ENCODE measurements around the gene LCE3B. TPM values are rescaled to one million over a fixed set of nuclear protein-coding genes. Genes with fewer than 3 reads are reported as not detected.
"Not testable (repeated sequence)": the region's sequence is repeated elsewhere in the genome, so short reads cannot be mapped to it uniquely, and the experiment has no call there.

LCE3B gene
- total RNA-seq, result not detected in 2 replicates

DNA sequence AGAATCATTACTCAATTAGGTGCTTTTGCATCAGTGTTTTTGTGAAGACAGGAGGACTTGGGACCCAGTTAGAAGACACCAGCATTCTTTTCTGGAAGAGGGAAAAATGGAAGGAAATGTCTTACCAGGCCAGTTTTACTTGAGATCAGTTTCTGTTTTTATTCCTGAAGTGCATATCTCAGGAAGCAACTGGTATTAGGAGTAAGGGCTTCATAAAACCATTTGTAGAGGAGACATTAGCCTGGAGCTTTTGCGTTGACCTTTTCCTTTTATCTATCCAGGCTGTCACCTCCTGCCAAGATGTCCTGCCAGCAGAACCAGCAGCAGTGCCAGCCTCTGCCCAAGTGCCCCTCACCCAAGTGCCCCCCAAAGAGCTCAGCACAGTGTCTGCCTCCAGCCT is at the start of gene LCE3B:
Gene LCE3B (plus strand): TSS at position 301 of the 400 bp plus-strand sequence. CDS start 0 bp downstream, at position 301.
- no peak within 1 kb of the TSS for H3K4me3 ChIP-seq (ENCODE audit: low read depth, low read length)
- DNase-seq (ENCODE audit: low read depth), result no peak
- no peak for TF ChIP-seq CTCF (IDR thresholded peaks at IDR 0.05; ENCODE audit: insufficient read depth, low read depth, low read length)

- DNase-seq (ENCODE audit: low read depth), result no peak
- TF ChIP-seq CTCF (IDR thresholded peaks at IDR 0.05; ENCODE audit: insufficient read depth, low read depth, low read length), result no peak
Observed at GRCh38 chr1:152565115-152565514, 48.5 kb upstream of the LCE3B start.

DNA sequence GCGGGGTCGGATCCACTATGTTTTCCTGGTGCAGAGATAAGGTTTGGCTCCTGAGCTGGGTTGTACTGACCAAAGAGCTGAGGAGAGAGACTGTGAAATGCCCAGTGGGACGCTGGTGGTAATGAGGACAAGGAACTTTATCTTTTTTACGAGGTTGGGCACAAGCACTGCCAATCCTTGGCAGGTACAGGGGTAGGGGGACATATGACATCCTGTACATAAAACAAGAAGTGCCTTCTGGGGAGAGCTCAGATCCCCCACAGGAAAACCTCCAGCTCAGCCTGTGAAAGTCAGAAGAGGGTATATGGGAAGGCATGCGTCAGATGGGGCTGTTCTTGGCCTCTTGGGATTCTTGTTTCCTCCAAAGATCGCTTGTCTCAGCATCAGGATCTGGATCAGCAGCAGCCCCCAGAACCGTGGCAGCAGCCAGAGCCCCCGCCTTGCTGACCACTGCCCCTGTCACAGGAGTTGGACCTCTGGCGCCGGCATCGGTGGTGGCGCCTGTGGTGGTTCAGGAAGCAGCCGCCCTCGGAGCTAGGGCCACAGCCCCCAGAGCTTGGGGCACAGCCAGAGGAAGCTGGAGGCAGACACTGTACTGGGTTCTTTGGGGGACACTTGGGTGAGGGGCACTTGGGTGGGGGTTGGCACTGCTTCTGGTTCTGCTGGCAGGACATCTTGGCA is 47.9 kb upstream of the LCE3B start:
- TF ChIP-seq CTCF (IDR thresholded peaks at IDR 0.05; ENCODE audit: insufficient read depth, low read depth, low read length), result no peak
- DNase-seq (ENCODE audit: low read depth), result no peak
- no peak overlapping the region for H3K4me3 ChIP-seq (ENCODE audit: low read depth, low read length)

More at GRCh38 chr1:152565115-152565514, 48.5 kb upstream of the LCE3B start:
- H3K4me3 ChIP-seq (ENCODE audit: low read depth, low read length), result no peak overlapping the region

DNA sequence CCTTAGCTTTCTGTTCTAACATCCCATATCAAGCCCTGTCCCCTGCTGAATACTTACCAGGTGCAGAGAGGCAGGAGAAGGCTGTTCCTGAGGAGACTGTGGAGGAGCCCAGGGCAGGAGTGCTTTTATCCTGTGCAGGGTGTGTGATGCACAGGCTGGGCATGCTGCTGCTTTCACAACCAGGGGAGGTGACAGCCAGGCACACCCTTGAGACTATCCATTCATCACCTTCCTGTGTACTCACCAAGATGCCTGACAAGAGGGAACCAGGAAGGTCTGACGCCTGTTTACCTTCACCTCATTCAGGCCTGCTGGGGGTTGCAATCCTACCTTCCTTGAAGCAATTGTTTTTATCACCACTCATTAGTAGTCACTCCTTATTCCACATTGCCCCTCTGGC is 46.9 kb upstream of the LCE3B start, which contains the start of gene LCE3E:
Gene LCE3E (minus strand): TSS at position 100 of the 400 bp plus-strand sequence. CDS start 572 bp downstream, outside the sequence.
- no peak within 1 kb of the TSS for H3K4me3 ChIP-seq (ENCODE audit: low read depth, low read length)
- no peak for TF ChIP-seq CTCF (IDR thresholded peaks at IDR 0.05; ENCODE audit: insufficient read depth, low read depth, low read length)
- DNase-seq (ENCODE audit: low read depth), result no peak

DNA sequence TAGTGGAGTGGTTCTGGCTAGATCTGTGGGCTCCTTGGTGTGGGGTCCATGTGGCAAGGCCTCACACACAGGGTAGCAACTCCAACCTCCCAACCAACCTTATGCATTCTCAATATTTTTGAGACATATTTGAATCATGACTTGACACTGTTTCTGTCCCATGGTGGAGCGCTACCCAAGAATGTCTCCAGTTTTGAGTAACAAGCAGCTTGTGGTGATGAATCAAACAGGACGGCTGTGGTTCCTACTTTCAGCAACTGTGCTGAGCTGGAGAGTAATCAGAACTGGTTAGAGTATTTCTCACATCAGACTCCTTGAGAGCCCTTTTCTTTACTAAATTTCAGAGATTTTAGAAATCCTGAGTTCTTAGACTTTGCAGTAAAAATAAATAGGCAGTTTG is 36.4 kb upstream of the LCE3B start:
- TF ChIP-seq CTCF (IDR thresholded peaks at IDR 0.05; ENCODE audit: insufficient read depth, low read depth, low read length), result no peak
- H3K4me3 ChIP-seq (ENCODE audit: low read depth, low read length), result no peak overlapping the region
- no peak for DNase-seq (ENCODE audit: low read depth)

- H3K4me3 ChIP-seq (ENCODE audit: low read depth, low read length); DNase-seq (ENCODE audit: low read depth): not testable (repeated sequence)
Observed at GRCh38 chr1:152579526-152579925, 34.1 kb upstream of the LCE3B start.

DNA sequence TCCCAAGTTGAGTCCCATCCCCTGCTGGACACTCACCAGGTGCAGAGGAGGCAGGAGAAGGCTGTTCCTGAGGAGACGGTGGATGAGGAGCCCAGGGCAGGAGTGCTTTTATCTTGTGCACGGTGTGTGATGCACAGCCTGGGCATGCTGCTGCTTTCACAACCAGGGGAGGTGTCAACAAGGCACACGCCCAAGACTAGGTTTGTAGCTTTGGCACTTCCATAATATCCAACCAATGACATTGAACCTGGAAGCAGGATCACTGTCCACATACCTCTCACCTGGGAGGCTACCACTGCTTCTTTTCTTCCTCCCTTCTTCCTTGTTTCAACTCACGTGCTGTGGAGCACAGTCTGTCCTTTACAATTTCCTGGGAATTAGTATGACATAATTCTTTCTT is 33.2 kb upstream of the LCE3B start, which contains the start of gene LCE3D:
Gene LCE3D (minus strand): TSS at position 84 of the 400 bp plus-strand sequence. CDS start 580 bp downstream, outside the sequence.
- DNase-seq (ENCODE audit: low read depth), result no peak
- H3K4me3 ChIP-seq (ENCODE audit: low read depth, low read length), result no peak within 1 kb of the TSS
- no peak for TF ChIP-seq CTCF (IDR thresholded peaks at IDR 0.05; ENCODE audit: insufficient read depth, low read depth, low read length)
